NAMALWA (cell line): ENCODE results near the gene PRAMEF27.
"Not testable (repeated sequence)": the region's sequence is repeated elsewhere in the genome, so short reads cannot be mapped to it uniquely, and the experiment has no call there.

Experiments used
- DNase-seq: peaks from one replicate; pipeline ENCODE4 v3.0.0-alpha.2; 2015; ENCODE audit warnings: low spot score

Gene PRAMEF27

GRCh38 chr1:13056475-13056874 is at the start of gene PRAMEF27:
PRAMEF27 (minus strand) TSS chr1:13056575; CDS start chr1:13053659, 2,916 bp downstream.
- not testable (repeated sequence) for DNase-seq

- DNase-seq = not testable (repeated sequence)
These were observed 14.1 kb upstream of the PRAMEF27 start, which contains the start of gene PRAMEF25 for GRCh38 chr1:13070474-13070873. PRAMEF25 (plus strand) TSS chr1:13070774; CDS start chr1:13073694, 2,920 bp downstream.

GRCh38 chr1:13019846-13020245 is 36.5 kb downstream of the PRAMEF27 start:
- DNase-seq = not testable (repeated sequence)

- not testable (repeated sequence) for DNase-seq
These were observed 44.4 kb downstream of the PRAMEF27 start for GRCh38 chr1:13011932-13012331.

- DNase-seq = not testable (repeated sequence)
These were observed 47.0 kb downstream of the PRAMEF27 start for GRCh38 chr1:13009348-13009747.

GRCh38 chr1:13005732-13006131 is 50.6 kb downstream of the PRAMEF27 start:
- DNase-seq = not testable (repeated sequence)
